ENCODE measurements around the gene HDAC1.

The HDAC1 gene

DNA sequence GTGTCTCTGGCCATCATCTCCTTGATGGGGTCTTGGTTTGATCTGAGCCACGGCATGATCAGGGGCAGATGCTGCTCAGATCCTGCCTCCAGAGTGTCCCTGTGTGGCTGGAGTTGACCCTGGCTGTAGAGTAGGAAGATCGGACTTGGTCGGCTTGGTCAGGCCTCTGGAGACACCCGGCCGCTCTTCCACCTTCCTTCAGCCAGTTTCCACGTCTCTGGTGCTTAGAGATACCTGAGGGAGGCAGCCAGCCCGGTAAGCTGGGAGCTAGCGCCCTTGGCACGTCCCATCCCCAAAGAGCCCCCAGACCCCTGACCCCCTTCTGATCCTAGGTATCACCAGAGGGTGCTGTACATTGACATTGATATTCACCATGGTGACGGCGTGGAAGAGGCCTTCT, 35.3 kb downstream of the HDAC1 start:
- H3K4me3 ChIP-seq (ENCODE audit: insufficient read depth, low read depth, low read length, poor library complexity, severe bottlenecking) = no peak overlapping the region
- no peaks in the 10 kb centered on the region for H3K27me3 ChIP-seq (replicated peaks; ENCODE audit: control insufficient read depth, insufficient read depth, low read length, poor library complexity, severe bottlenecking)
- H3K9me3 ChIP-seq (ENCODE audit: control insufficient read depth, low read length) = no peaks in the 10 kb centered on the region
- no peak overlapping the region for H3K27ac ChIP-seq (ENCODE audit: insufficient read depth, low read length, poor library complexity, severe bottlenecking)
- DNase-seq = no peak
- H3K36me3 ChIP-seq (ENCODE audit: control insufficient read depth, insufficient read depth, low read length) = peaks cover 67% of the 10 kb centered on the region
- H3K4me1 ChIP-seq (ENCODE audit: control insufficient read depth, insufficient read depth, low read length, poor library complexity, severe bottlenecking) = peaks cover 13% of the 10 kb centered on the region

- H3K27ac ChIP-seq (ENCODE audit: insufficient read depth, low read length, poor library complexity, severe bottlenecking) = no peak overlapping the region
- H3K9me3 ChIP-seq (ENCODE audit: control insufficient read depth, low read length) = no peaks in the 10 kb centered on the region
- no peaks in the 10 kb centered on the region for H3K27me3 ChIP-seq (replicated peaks; ENCODE audit: control insufficient read depth, insufficient read depth, low read length, poor library complexity, severe bottlenecking)
- peaks cover 7% of the 10 kb centered on the region for H3K4me1 ChIP-seq (ENCODE audit: control insufficient read depth, insufficient read depth, low read length, poor library complexity, severe bottlenecking)
- H3K4me3 ChIP-seq (ENCODE audit: insufficient read depth, low read depth, low read length, poor library complexity, severe bottlenecking) = no peak overlapping the region
- DNase-seq = no peak
- H3K36me3 ChIP-seq (ENCODE audit: control insufficient read depth, insufficient read depth, low read length) = peaks cover 71% of the 10 kb centered on the region
Observed at GRCh38 chr1:32329931-32330466, 38.1 kb downstream of the HDAC1 start.

- H3K4me3 ChIP-seq (ENCODE audit: insufficient read depth, low read depth, low read length, poor library complexity, severe bottlenecking) = no peak overlapping the region
- no peak overlapping the region for H3K27ac ChIP-seq (ENCODE audit: insufficient read depth, low read length, poor library complexity, severe bottlenecking)
- no peaks in the 10 kb centered on the region for H3K27me3 ChIP-seq (replicated peaks; ENCODE audit: control insufficient read depth, insufficient read depth, low read length, poor library complexity, severe bottlenecking)
- no peak for DNase-seq
- H3K9me3 ChIP-seq (ENCODE audit: control insufficient read depth, low read length) = no peaks in the 10 kb centered on the region
- H3K4me1 ChIP-seq (ENCODE audit: control insufficient read depth, insufficient read depth, low read length, poor library complexity, severe bottlenecking) = peaks cover 8% of the 10 kb centered on the region
- peaks cover 68% of the 10 kb centered on the region for H3K36me3 ChIP-seq (ENCODE audit: control insufficient read depth, insufficient read depth, low read length)
Observed at GRCh38 chr1:32330558-32331151, 38.8 kb downstream of the HDAC1 start.

- no peak for DNase-seq
- Histone ChIP-seq H3K36me3 (ENCODE audit: control insufficient read depth, insufficient read depth, low read length) (peaks cover 64% of the 10 kb centered on the region), H3K27me3 (replicated peaks; ENCODE audit: control insufficient read depth, insufficient read depth, low read length, poor library complexity, severe bottlenecking) (no peaks in the 10 kb centered on the region), H3K27ac (ENCODE audit: insufficient read depth, low read length, poor library complexity, severe bottlenecking) (no peak overlapping the region), H3K4me1 (ENCODE audit: control insufficient read depth, insufficient read depth, low read length, poor library complexity, severe bottlenecking) (peaks cover 12% of the 10 kb centered on the region), H3K4me3 (ENCODE audit: insufficient read depth, low read depth, low read length, poor library complexity, severe bottlenecking) (no peak overlapping the region), H3K9me3 (ENCODE audit: control insufficient read depth, low read length) (no peaks in the 10 kb centered on the region)
Observed at GRCh38 chr1:32331549-32331948, 39.7 kb downstream of the HDAC1 start.

GRCh38 chr1:32332290-32333079, 40.6 kb downstream of the HDAC1 start:
- H3K27me3 ChIP-seq (replicated peaks; ENCODE audit: control insufficient read depth, insufficient read depth, low read length, poor library complexity, severe bottlenecking) = no peaks in the 10 kb centered on the region
- H3K36me3 ChIP-seq (ENCODE audit: control insufficient read depth, insufficient read depth, low read length) = peaks cover 55% of the 10 kb centered on the region
- peaks cover 22% of the 10 kb centered on the region for H3K4me1 ChIP-seq (ENCODE audit: control insufficient read depth, insufficient read depth, low read length, poor library complexity, severe bottlenecking)
- no peak for DNase-seq
- H3K9me3 ChIP-seq (ENCODE audit: control insufficient read depth, low read length) = no peaks in the 10 kb centered on the region
- no peak overlapping the region for H3K27ac ChIP-seq (ENCODE audit: insufficient read depth, low read length, poor library complexity, severe bottlenecking)
- no peak overlapping the region for H3K4me3 ChIP-seq (ENCODE audit: insufficient read depth, low read depth, low read length, poor library complexity, severe bottlenecking)

DNA sequence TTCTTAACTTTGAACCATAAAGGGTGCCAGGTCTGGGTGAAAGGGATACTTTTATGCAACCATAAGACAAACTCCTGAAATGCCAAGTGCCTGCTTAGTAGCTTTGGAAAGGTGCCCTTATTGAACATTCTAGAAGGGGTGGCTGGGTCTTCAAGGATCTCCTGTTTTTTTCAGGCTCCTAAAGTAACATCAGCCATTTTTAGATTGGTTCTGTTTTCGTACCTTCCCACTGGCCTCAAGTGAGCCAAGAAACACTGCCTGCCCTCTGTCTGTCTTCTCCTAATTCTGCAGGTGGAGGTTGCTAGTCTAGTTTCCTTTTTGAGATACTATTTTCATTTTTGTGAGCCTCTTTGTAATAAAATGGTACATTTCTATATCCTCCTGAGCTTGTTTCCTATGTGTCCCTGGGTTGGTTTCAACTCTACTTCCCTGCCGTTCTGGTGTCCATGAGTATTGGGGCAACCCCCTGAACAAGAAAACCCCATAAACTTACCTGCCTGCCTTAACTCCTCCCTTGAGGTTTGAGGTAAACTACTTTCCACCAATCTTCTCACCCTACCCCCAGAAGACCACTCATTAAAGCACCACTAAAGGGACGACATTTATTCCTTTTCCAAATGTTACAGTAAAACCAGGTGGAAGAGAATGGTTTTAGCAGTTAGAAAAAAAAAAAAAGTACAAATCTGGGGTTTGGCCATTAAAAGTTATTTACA, 41.5 kb downstream of the HDAC1 start:
- Histone ChIP-seq H3K27ac (ENCODE audit: insufficient read depth, low read length, poor library complexity, severe bottlenecking) (peak overlapping the region; percentile 23), H3K27me3 (replicated peaks; ENCODE audit: control insufficient read depth, insufficient read depth, low read length, poor library complexity, severe bottlenecking) (no peaks in the 10 kb centered on the region), H3K9me3 (ENCODE audit: control insufficient read depth, low read length) (no peaks in the 10 kb centered on the region), H3K4me3 (ENCODE audit: insufficient read depth, low read depth, low read length, poor library complexity, severe bottlenecking) (no peak overlapping the region), H3K36me3 (ENCODE audit: control insufficient read depth, insufficient read depth, low read length) (peaks cover 46% of the 10 kb centered on the region), H3K4me1 (ENCODE audit: control insufficient read depth, insufficient read depth, low read length, poor library complexity, severe bottlenecking) (peaks cover 28% of the 10 kb centered on the region)
- no peak for DNase-seq

DNA sequence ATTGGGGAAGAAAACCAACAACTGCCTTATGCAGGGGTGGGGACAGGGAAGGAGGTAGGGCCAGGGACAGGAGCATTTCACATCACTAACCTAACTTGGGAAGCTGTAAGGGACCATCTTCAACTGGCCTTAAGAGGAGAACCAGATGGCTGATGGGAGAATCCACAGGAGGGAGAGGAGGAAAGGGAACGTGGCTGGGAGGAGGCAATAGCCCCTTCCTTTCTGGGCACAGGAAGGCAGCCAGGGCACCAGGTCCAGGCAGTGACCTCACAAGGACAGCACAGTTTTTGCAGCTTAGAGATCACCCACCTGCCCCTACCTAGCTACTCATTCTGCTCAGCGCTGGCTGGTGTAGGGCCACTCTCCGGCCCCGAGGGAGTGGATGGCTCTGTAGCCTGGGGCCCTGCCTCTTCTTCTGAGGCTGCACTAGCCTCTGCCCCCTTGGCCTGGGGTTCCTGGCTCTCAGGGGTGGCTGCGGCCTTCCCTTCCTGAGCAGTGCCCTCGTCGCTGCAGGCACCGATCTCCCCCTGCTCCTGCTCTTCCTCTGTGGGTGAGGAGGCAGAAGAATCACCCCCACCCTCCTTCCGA, 42.5 kb downstream of the HDAC1 start:
- no peak for DNase-seq
- peaks cover 28% of the 10 kb centered on the region for H3K4me1 ChIP-seq (ENCODE audit: control insufficient read depth, insufficient read depth, low read length, poor library complexity, severe bottlenecking)
- H3K27me3 ChIP-seq (replicated peaks; ENCODE audit: control insufficient read depth, insufficient read depth, low read length, poor library complexity, severe bottlenecking) = no peaks in the 10 kb centered on the region
- H3K9me3 ChIP-seq (ENCODE audit: control insufficient read depth, low read length) = no peaks in the 10 kb centered on the region
- H3K4me3 ChIP-seq (ENCODE audit: insufficient read depth, low read depth, low read length, poor library complexity, severe bottlenecking) = peak overlapping the region; percentile 62
- H3K27ac ChIP-seq (ENCODE audit: insufficient read depth, low read length, poor library complexity, severe bottlenecking) = peak overlapping the region; percentile 38
- H3K36me3 ChIP-seq (ENCODE audit: control insufficient read depth, insufficient read depth, low read length) = peaks cover 36% of the 10 kb centered on the region

DNA sequence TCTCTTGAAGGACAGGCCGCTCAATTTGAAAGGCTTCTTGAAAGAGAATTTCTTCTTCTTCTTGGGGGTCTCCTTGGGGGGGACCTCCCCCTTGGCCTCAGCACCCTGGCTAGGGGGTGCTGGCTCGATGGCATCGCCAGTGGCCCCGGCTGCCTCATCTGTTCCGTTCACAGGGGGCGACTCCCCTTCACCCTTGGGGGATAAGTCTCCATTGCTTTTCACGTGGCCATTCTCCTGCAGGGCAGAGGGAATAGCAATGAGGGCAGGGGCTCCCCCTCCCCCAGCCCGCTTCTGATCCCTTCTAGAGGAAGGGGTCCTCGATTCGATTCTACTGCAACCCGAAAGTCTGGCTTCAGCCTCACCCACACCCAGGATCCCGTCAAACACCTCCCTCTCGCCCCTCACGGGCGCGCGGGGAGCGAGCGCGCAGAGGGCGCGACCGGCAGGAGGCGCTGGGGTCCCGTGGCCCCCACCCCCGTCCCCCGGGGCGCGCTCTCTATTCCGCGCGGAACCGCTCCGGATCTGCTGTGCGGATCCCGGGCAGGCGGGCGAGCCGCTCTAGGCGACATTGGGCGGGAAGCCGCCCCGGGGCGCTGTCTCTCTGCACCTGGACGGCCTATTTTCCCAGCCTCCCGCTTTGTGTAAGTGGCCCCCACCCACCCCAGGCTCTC, 43.1 kb downstream of the HDAC1 start:
- Histone ChIP-seq H3K27me3 (replicated peaks; ENCODE audit: control insufficient read depth, insufficient read depth, low read length, poor library complexity, severe bottlenecking) (no peaks in the 10 kb centered on the region), H3K4me3 (ENCODE audit: insufficient read depth, low read depth, low read length, poor library complexity, severe bottlenecking) (peak overlapping the region; percentile 62), H3K36me3 (ENCODE audit: control insufficient read depth, insufficient read depth, low read length) (peaks cover 32% of the 10 kb centered on the region), H3K9me3 (ENCODE audit: control insufficient read depth, low read length) (no peaks in the 10 kb centered on the region), H3K27ac (ENCODE audit: insufficient read depth, low read length, poor library complexity, severe bottlenecking) (peak overlapping the region; percentile 38), H3K4me1 (ENCODE audit: control insufficient read depth, insufficient read depth, low read length, poor library complexity, severe bottlenecking) (peaks cover 28% of the 10 kb centered on the region)
- peak; percentile 44 to 58 (median 55) for DNase-seq

DNA sequence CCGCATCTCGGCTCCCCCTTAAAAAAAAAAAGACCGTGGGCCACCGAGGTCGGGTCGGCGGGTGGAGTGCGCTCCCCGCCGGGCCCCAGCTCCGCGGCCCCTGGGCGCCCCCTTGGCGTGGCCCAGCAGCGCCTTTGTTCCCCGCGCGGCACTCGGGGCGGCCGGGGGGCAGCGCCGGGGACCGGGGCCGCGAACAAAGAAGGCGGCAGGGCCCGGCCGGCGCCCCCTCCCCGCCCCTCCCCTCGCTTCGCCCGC, 43.6 kb downstream of the HDAC1 start:
- Histone ChIP-seq H3K27me3 (replicated peaks; ENCODE audit: control insufficient read depth, insufficient read depth, low read length, poor library complexity, severe bottlenecking) (no peaks in the 10 kb centered on the region), H3K4me3 (ENCODE audit: insufficient read depth, low read depth, low read length, poor library complexity, severe bottlenecking) (peak overlapping the region; percentile 62), H3K4me1 (ENCODE audit: control insufficient read depth, insufficient read depth, low read length, poor library complexity, severe bottlenecking) (peaks cover 28% of the 10 kb centered on the region), H3K27ac (ENCODE audit: insufficient read depth, low read length, poor library complexity, severe bottlenecking) (no peak overlapping the region), H3K9me3 (ENCODE audit: control insufficient read depth, low read length) (no peaks in the 10 kb centered on the region), H3K36me3 (ENCODE audit: control insufficient read depth, insufficient read depth, low read length) (peaks cover 28% of the 10 kb centered on the region)
- no peak for DNase-seq
